Endothelial cell of hepatic sinusoid (primary cell): ENCODE results near the gene CIDEA.

ENCODE experiments used
- in situ Hi-C: cut with HindIII; loops from 2 replicates; pipeline ENCODE4 v1.10.0; 2017; ENCODE audit warnings: low sequenced_read_pairs

CIDEA gene

DNA sequence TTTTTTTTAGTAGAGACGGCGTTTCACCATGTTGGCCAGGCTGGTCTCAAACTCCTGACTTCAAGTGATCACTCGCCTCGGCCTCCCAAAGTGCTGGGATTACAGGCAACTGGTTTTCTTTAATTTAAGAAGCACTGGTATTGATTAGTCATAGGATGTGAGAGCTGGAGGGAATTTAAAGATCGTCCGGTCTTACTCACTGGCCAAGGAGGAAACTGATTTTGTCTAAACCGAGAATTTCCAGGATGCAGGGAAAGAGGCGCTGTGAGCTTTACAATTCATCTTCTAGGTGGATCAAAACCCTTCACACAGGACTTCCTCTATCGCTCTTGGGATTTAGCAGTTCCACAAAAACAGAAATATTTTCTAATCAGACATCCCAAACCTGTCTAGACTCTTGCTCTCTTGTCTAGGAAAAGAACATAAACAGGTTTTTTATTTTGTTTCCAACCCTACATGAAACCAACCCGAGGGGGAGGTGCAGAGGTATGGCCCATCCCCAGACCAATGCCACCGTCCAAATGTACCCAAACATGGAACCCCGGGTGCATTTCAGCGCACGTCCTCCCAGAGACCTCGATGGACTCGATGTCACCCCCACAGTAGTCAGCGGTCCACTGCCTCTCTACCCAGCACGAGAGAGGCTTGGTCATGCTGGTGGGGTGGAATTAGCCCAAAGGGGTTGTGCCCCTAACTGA lies 41.4 kb downstream of the CIDEA start:
- in situ Hi-C loops: no loop called here

GRCh38 chr18:12296087-12296403 lies 41.9 kb downstream of the CIDEA start:
- in situ Hi-C loops: no loop called here

- in situ Hi-C loops: no loop called here
Measured at GRCh38 chr18:12296457-12296856, 42.3 kb downstream of the CIDEA start.

GRCh38 chr18:12299862-12300261 lies 45.7 kb downstream of the CIDEA start:
- in situ Hi-C loops: no loop called here

- in situ Hi-C loops: no loop called here
Measured at GRCh38 chr18:12301263-12302005, 47.3 kb downstream of the CIDEA start.

GRCh38 chr18:12302391-12303147 lies 48.4 kb downstream of the CIDEA start:
- in situ Hi-C loops: no loop called here

- in situ Hi-C loops: loop anchor here (5.0 kb wide), 2 partner anchors 62 to 232 kb away; no protein-coding TSS in a partner anchor
Measured at GRCh38 chr18:12304351-12305210, 50.4 kb downstream of the CIDEA start.

DNA sequence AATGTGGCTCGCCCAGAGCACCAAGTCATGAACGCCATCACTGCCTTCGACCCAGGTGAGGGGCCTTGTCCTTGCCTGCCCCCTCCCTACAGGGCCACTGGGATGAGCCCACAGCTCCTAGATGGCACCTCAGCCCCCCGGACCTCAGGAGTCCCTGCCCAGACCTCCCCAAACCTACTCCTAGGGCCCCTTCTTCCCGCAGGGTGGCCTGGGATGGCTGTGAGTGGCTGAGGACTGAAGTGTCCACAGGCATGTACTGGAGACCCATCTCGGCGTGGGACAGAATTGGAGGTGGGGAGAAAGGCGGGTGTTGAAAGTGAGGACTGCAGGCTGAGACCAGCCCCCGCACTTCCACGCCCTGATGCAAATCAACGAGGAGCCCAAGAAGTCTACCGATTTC lies 51.0 kb downstream of the CIDEA start:
- in situ Hi-C loops: loop anchor here (5.0 kb wide), 2 partner anchors 63 to 233 kb away; no protein-coding TSS in a partner anchor

DNA sequence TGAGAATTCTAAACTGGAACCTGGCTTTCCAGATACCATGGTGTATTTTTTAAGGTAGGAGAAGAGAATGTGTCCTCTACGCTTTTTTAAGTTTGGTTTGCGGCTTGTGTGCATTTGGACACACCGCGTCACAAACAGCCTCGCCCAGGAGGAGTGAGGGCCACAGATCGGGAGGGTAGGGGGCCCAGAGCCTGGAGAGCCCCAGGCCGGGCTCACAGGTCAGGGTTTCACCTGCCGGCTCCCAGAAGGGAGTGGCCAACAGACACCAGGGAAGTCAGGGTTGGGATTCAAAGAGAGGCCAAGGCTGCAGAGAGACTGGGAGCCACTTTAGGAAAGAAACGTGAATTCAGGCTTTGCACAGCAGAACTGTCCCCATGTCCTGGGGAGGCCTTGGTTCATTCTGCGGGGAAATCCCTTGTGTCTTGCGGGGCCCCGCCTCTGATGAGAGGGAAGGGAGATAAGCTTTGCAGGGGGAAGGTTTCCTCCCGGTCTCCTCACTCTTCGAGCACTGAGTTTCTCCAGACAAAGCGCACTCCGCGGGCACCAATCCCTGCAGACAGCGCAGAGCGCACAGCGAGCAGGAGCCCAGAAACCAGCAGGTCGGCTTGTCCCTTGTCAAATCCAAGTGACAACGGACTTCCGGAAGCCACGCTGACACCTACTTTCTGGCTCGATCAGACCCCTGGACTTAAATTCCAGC lies 51.9 kb downstream of the CIDEA start:
- in situ Hi-C loops: loop anchor here (5.0 kb wide), 2 partner anchors 64 to 234 kb away; no protein-coding TSS in a partner anchor

- in situ Hi-C loops: loop anchor here (5.0 kb wide), 2 partner anchors 65 to 235 kb away; no protein-coding TSS in a partner anchor
Measured at GRCh38 chr18:12306752-12307700, 52.9 kb downstream of the CIDEA start.

- in situ Hi-C loops: loop anchor here (5.0 kb wide), 2 partner anchors 66 to 236 kb away; no protein-coding TSS in a partner anchor
Measured at GRCh38 chr18:12307701-12308385, 53.7 kb downstream of the CIDEA start, which contains the start of gene TUBB6. Gene TUBB6, plus strand, starts transcription at chr18:12308241. Its CDS starts 52 bp downstream, at chr18:12308293.

DNA sequence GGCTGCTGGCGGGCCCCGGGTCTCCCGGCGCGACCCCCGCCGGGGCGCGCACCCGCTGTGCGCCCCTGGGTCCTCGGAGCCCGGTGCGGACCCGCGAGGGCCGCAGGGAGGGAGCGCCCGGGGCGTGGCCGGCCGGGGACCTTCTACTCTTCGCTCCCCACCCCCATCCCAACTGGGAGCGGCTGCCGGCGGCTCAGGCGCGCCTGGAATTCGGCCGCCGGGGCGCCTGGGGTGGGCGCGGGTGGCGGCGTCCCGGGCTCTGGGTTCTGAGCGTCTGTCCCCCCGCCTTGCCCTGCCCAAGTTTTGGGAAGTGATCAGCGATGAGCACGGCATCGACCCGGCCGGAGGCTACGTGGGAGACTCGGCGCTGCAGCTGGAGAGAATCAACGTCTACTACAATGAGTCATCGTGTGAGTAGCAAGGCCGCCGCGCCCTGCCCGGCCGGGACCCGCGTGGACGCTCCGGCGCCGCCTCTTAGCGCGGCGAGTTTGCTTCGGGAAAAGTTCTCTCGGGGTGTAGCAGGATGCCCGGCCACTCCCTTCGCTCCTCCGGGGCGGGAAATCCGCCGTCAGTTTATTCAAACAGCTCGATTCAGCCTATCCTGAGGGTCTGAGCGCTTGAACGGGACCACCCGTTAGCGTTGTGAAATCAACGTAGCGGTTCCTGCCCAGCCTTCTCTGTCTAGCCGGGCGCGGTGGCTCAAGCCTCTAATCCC lies 54.4 kb downstream of the CIDEA start:
- in situ Hi-C loops: loop anchor here (5.0 kb wide), 2 partner anchors 66 to 236 kb away; no protein-coding TSS in a partner anchor

- in situ Hi-C loops: loop anchor here (5.0 kb wide), 2 partner anchors 67 to 237 kb away; no protein-coding TSS in a partner anchor
Measured at GRCh38 chr18:12309683-12310198, 55.6 kb downstream of the CIDEA start.

GRCh38 chr18:12310762-12311161 lies 56.6 kb downstream of the CIDEA start:
- in situ Hi-C loops: no loop called here

GRCh38 chr18:12312976-12313375 lies 58.8 kb downstream of the CIDEA start:
- in situ Hi-C loops: no loop called here

- in situ Hi-C loops: no loop called here
Measured at GRCh38 chr18:12313530-12314245, 59.5 kb downstream of the CIDEA start.
